SH-SY5Y (cell line): ENCODE measurements around the gene MXRA8.

Source experiments
- GATA2 ChIP-seq: IDR thresholded peaks from 2 replicates; pipeline ENCODE4 v1.6.1; 2011; ENCODE audit warnings: mild to moderate bottlenecking, low read depth, low read length
- GATA3 ChIP-seq: IDR thresholded peaks from 2 replicates; pipeline ENCODE4 v1.6.1; 2011; ENCODE audit warnings: low read depth, mild to moderate bottlenecking, low read length, moderate library complexity

GRCh38 chr1:1304331-1305299 lies 53.7 kb downstream of the MXRA8 start:
- no peak for TF ChIP-seq GATA2
- TF ChIP-seq GATA3, result no peak
